Measurements from ENCODE around the gene ADAM12. TPM values are rescaled to one million over a fixed set of nuclear protein-coding genes. Genes with fewer than 3 reads are reported as not detected.

Gene ADAM12
- total RNA-seq, 2 experiments from 2014 or later: 1.2 to 1.5 TPM

- Mint-ChIP-seq H3K4me1 (ENCODE audit: low read depth) (no peaks in the 10 kb centered on the region), H3K9me3 (no peaks in the 10 kb centered on the region), H3K36me3 (ENCODE audit: low read depth) (no peaks in the 10 kb centered on the region), H3K27ac (no peak overlapping the region), H3K4me3 (no peak overlapping the region), H3K27me3 (peaks cover 8% of the 10 kb centered on the region)
- CTCF ChIA-PET: no interaction called here
- Histone ChIP-seq H3K4me3 (ENCODE audit: low read length) (no peak overlapping the region), H3K27me3 (ENCODE audit: control insufficient read depth in 1 of 2, insufficient read depth in 2 of 2, low read length in 2 of 2) (no peaks in the 10 kb centered on the region), H3K9me3 (ENCODE audit: control insufficient read depth in 1 of 2, insufficient read depth in 1 of 2, low read length in 2 of 2) (peaks cover 0 to 10% of the 10 kb centered on the region in 2 experiments), H3K36me3 (ENCODE audit: insufficient read depth, low read length) (no peaks in the 10 kb centered on the region), H3K27ac (ENCODE audit: low read depth in 1 of 2, low read length in 2 of 2) (no peak overlapping the region), H3K4me1 (ENCODE audit: insufficient read depth, low read length) (no peaks in the 10 kb centered on the region)
- DNase-seq (no peak), ATAC-seq (ENCODE audit: poor library complexity) (no peak)
- no peak for TF ChIP-seq CTCF (IDR thresholded peaks at IDR 0.05)
- POLR2A ChIA-PET: no interaction called here
- intact Hi-C loops (cut with DNase I, micrococcal nuclease): no loop called here
Observed at GRCh38 chr10:126218778-126219649, 169.3 kb downstream of the ADAM12 start.

- no peaks in the 10 kb centered on the region for H3K36me3 ChIP-seq (ENCODE audit: insufficient read depth, low read length)
- Mint-ChIP-seq H3K27ac (no peak overlapping the region), H3K27me3 (peaks cover 10% of the 10 kb centered on the region), H3K36me3 (ENCODE audit: low read depth) (no peaks in the 10 kb centered on the region), H3K4me3 (no peak overlapping the region), H3K9me3 (no peaks in the 10 kb centered on the region), H3K4me1 (ENCODE audit: low read depth) (no peaks in the 10 kb centered on the region)
- H3K4me1 ChIP-seq (ENCODE audit: insufficient read depth, low read length): no peaks in the 10 kb centered on the region
- ChIA-PET CTCF (no interaction called here), POLR2A (no interaction called here)
- no peak for ATAC-seq (ENCODE audit: poor library complexity)
- no peaks in the 10 kb centered on the region for H3K27me3 ChIP-seq (ENCODE audit: control insufficient read depth in 1 of 2, insufficient read depth in 2 of 2, low read length in 2 of 2)
- intact Hi-C loops (cut with DNase I, micrococcal nuclease): no loop called here
- H3K4me3 ChIP-seq (ENCODE audit: low read length): no peak overlapping the region
- H3K27ac ChIP-seq (ENCODE audit: low read depth in 1 of 2, low read length in 2 of 2): no peak overlapping the region
- DNase-seq: no peak
- H3K9me3 ChIP-seq (ENCODE audit: control insufficient read depth in 1 of 2, insufficient read depth in 1 of 2, low read length in 2 of 2): peaks cover 0 to 7% of the 10 kb centered on the region in 2 experiments
- no peak for TF ChIP-seq CTCF (IDR thresholded peaks at IDR 0.05)
Observed at GRCh38 chr10:126218174-126218573, 170.1 kb downstream of the ADAM12 start.

- no peak for TF ChIP-seq CTCF (IDR thresholded peaks at IDR 0.05)
- no peak overlapping the region for H3K27ac ChIP-seq (ENCODE audit: low read depth in 1 of 2, low read length in 2 of 2)
- no peaks in the 10 kb centered on the region for H3K27me3 ChIP-seq (ENCODE audit: control insufficient read depth in 1 of 2, insufficient read depth in 2 of 2, low read length in 2 of 2)
- ATAC-seq (ENCODE audit: poor library complexity) (no peak), DNase-seq (no peak)
- Mint-ChIP-seq H3K9me3 (no peaks in the 10 kb centered on the region), H3K27ac (no peak overlapping the region), H3K4me1 (ENCODE audit: low read depth) (no peaks in the 10 kb centered on the region), H3K36me3 (ENCODE audit: low read depth) (no peaks in the 10 kb centered on the region), H3K27me3 (peaks cover 18% of the 10 kb centered on the region), H3K4me3 (no peak overlapping the region)
- POLR2A ChIA-PET: no interaction called here
- no peak overlapping the region for H3K4me3 ChIP-seq (ENCODE audit: low read length)
- H3K4me1 ChIP-seq (ENCODE audit: insufficient read depth, low read length): no peaks in the 10 kb centered on the region
- CTCF ChIA-PET: no interaction called here
- H3K36me3 ChIP-seq (ENCODE audit: insufficient read depth, low read length): no peaks in the 10 kb centered on the region
- intact Hi-C loops (cut with DNase I, micrococcal nuclease): no loop called here
- H3K9me3 ChIP-seq (ENCODE audit: control insufficient read depth in 1 of 2, insufficient read depth in 1 of 2, low read length in 2 of 2): peaks cover 0 to 7% of the 10 kb centered on the region in 2 experiments
Observed at GRCh38 chr10:126216632-126216961, 171.7 kb downstream of the ADAM12 start.

Data from CD4-positive, alpha-beta T cell (primary cell).